HG03139 (cell line): Measurements from ENCODE around the gene P2RY2.

ENCODE experiments used
- ATAC-seq: cut with Tn5 transposase; IDR thresholded peaks from one replicate; pipeline ENCODE4 v1.9.1; 2021; ENCODE audit not compliant: unreplicated experiment

P2RY2 gene

GRCh38 chr11:73281201-73281741 lies 63.2 kb downstream of the P2RY2 start:
- ATAC-seq, result no peak

GRCh38 chr11:73281796-73282660 lies 63.9 kb downstream of the P2RY2 start:
- no peak for ATAC-seq

GRCh38 chr11:73283276-73284000 lies 65.4 kb downstream of the P2RY2 start:
- no peak for ATAC-seq

- no peak for ATAC-seq
Measured at GRCh38 chr11:73284106-73284505, 66.0 kb downstream of the P2RY2 start.

GRCh38 chr11:73285721-73286120 lies 67.6 kb downstream of the P2RY2 start:
- no peak for ATAC-seq
